B cell (primary cell): Measurements from ENCODE around the gene CTSL. TPM values are rescaled to one million over a fixed set of nuclear protein-coding genes. Genes with fewer than 3 reads are reported as not detected.

Experiments
- ATAC-seq: fragments of 200-7000 bp; cut with Tn5 transposase; one replicate; pipeline ENCODE4 v1.10.0; 2021; ENCODE audit warnings: low read depth, mild to moderate bottlenecking, moderate number of reproducible peaks, moderate library complexity
- CTCF ChIA-PET: fragments of 350-600 bp; sonication (Branson Sonifier 250); formaldehyde crosslinking; loops from one replicate; lab custom pipeline; 2021; ENCODE audit warnings: antibody characterized with exemption, inconsistent platforms; lab: Charles Lee
- POLR2A ChIA-PET: fragments of 350-600 bp; sonication (Branson Sonifier 250); formaldehyde crosslinking; loops from one replicate; lab custom pipeline; 2021; ENCODE audit warnings: antibody characterized with exemption; lab: Charles Lee
- DNase-seq: peaks from one replicate; pipeline ENCODE4 v3.0.0; 2013
- H2AFZ ChIP-seq: 2 replicates; pipeline ENCODE4 v1.6.1; 2012; ENCODE audit warnings: mild to moderate bottlenecking, low read depth, low read length; ENCODE audit not compliant: insufficient read depth, poor library complexity, severe bottlenecking
- H3K27ac ChIP-seq, 2 donors: 1 replicate in 1 of 2; 2 replicates in 1 of 2; pipeline ENCODE4 v1.5.1; 2012 to 2013; ENCODE audit warnings: low read length in 2 of 2, mild to moderate bottlenecking in 2 of 2, moderate library complexity in 1 of 2
- H3K27me3 ChIP-seq, 4 experiments: fragments of 200-600 bp in 1 of 4; sonication (generic) in 1 of 4; replicated peaks in 1 of 4; 1 replicate in 2 of 4; 2 replicates in 2 of 4; pipeline versions ENCODE4 v1.6.1 to v1.7.0; 2013 to 2016; ENCODE audit warnings: low read length in 3 of 4, mild to moderate bottlenecking in 2 of 4, mixed read lengths in 1 of 4, moderate library complexity in 1 of 4; ENCODE audit not compliant: insufficient read depth in 4 of 4, control insufficient read depth in 3 of 4; ENCODE audit errors: control extremely low read depth in 1 of 4
- H3K36me3 ChIP-seq, 2 experiments: replicated peaks in 1 of 2; 1 replicate in 1 of 2; 2 replicates in 1 of 2; pipeline versions ENCODE4 v1.6.1 to v1.7.1; 2013; ENCODE audit warnings: low read length in 1 of 2; ENCODE audit not compliant: insufficient read depth in 2 of 2, control insufficient read depth in 1 of 2; ENCODE audit errors: control extremely low read depth in 1 of 2, extremely low read depth in 1 of 2
- H3K4me1 ChIP-seq, 2 donors: fragments of 200-600 bp in 1 of 2; sonication (generic) in 1 of 2; 1 replicate in 1 of 2; 2 replicates in 1 of 2; pipeline versions ENCODE4 v1.5.1 to v1.6.1; 2013 to 2017; ENCODE audit warnings: low read length in 2 of 2; ENCODE audit not compliant: control insufficient read depth in 2 of 2, insufficient read depth in 2 of 2
- H3K4me2 ChIP-seq: replicated peaks from 2 replicates; pipeline ENCODE3; 2012; ENCODE audit warnings: mild to moderate bottlenecking, low read depth, low read length; ENCODE audit not compliant: poor library complexity, severe bottlenecking
- H3K4me3 ChIP-seq, 5 experiments: fragments of 200-600 bp in 1 of 5; sonication (generic) in 1 of 5; 1 replicate in 3 of 5; 2 replicates in 2 of 5; pipeline versions ENCODE4 v1.5.1 to v1.7.0; 2011 to 2016; ENCODE audit warnings: low read length in 4 of 5, mild to moderate bottlenecking in 4 of 5, low read depth in 2 of 5, control low read depth in 1 of 5, moderate library complexity in 1 of 5; ENCODE audit not compliant: insufficient read depth in 1 of 5; ENCODE audit errors: control extremely low read depth in 1 of 5, extremely low read depth in 1 of 5
- H3K79me2 ChIP-seq: fragments of 200-600 bp; sonication (generic); one replicate; pipeline ENCODE4 v1.6.0; 2016; ENCODE audit warnings: low read length; ENCODE audit not compliant: control insufficient read depth, insufficient read depth
- H3K9ac ChIP-seq: fragments of 200-600 bp; sonication (generic); 2 replicates; pipeline ENCODE4 v1.6.1; 2017; ENCODE audit warnings: mild to moderate bottlenecking, low read length, moderate library complexity
- H3K9me3 ChIP-seq, 3 donors: one replicate each; pipeline versions ENCODE4 v1.6.1 to v1.7.1; 2013; ENCODE audit warnings: low read length in 2 of 3; ENCODE audit not compliant: control insufficient read depth in 2 of 3, insufficient read depth in 1 of 3; ENCODE audit errors: control extremely low read depth in 1 of 3
- H4K20me1 ChIP-seq: 2 replicates; pipeline ENCODE4 v1.6.0; 2012; ENCODE audit warnings: mild to moderate bottlenecking, low read length; ENCODE audit not compliant: insufficient read depth, control insufficient read depth, poor library complexity, severe bottlenecking
- H3K27ac Mint-ChIP-seq: one replicate; pipeline ENCODE4 v1.8.0; 2021; ENCODE audit warnings: mixed read lengths
- H3K27me3 Mint-ChIP-seq: one replicate; pipeline ENCODE4 v1.8.0; 2021; ENCODE audit warnings: mixed read lengths
- H3K4me1 Mint-ChIP-seq: one replicate; pipeline ENCODE4 v1.8.0; 2021; ENCODE audit warnings: mixed read lengths
- H3K4me3 Mint-ChIP-seq: one replicate; pipeline ENCODE4 v1.8.0; 2021; ENCODE audit warnings: mixed read lengths
- H3K9me3 Mint-ChIP-seq: one replicate; pipeline ENCODE4 v1.8.0; 2022; ENCODE audit warnings: mixed read lengths; ENCODE audit not compliant: insufficient read depth
- EZH2 ChIP-seq: IDR thresholded peaks from 2 replicates; pipeline ENCODE4 v1.6.1; 2012; ENCODE audit warnings: borderline replicate concordance, low read depth, mild to moderate bottlenecking, moderate library complexity, low read length; ENCODE audit not compliant: insufficient read depth, poor library complexity, severe bottlenecking
- WGBS: methylation state at CpG from one replicate; pipeline ENCODE4 v1.1.5; 2013; ENCODE audit warnings: missing lambda C conversion rate; ENCODE audit not compliant: insufficient coverage; 5-methylcytosine and 5-hydroxymethylcytosine counted together
- intact Hi-C: fragments of 100-400 bp; cut with micrococcal nuclease; formaldehyde crosslinking; loops from one replicate; pipeline ENCODE4 v1.10.0; 2022
- polyA plus RNA-seq: library from polyadenylated mRNA; depleted of rRNA; stranded (reverse); fragments of >200 nt; gene quantifications from 2 replicates; pipeline ENCODE4 v1.2.3, GENCODE V29; 2012
- total RNA-seq, 2 donors: library from RNA; stranded (reverse); fragments of 120-200 nt in 1 of 2; gene quantifications; 1 replicate in 1 of 2; 2 replicates in 1 of 2; pipeline versions ENCODE4 v1.2.3 to v1.2.4, GENCODE V29; 2013 to 2022
- TF ChIP-seq, protein P1 (sequence below): fragments of 200-600 bp; IDR thresholded peaks from one replicate; pipeline ENCODE4 v1.8.0; 2022; ENCODE audit warnings: antibody characterized with exemption, mild to moderate bottlenecking

CTSL gene
- total and polyA plus RNA-seq, 2 donors (not counting 1 experiment from before 2014, with no cell fraction given) = 0.13 to 0.74 TPM

DNA sequence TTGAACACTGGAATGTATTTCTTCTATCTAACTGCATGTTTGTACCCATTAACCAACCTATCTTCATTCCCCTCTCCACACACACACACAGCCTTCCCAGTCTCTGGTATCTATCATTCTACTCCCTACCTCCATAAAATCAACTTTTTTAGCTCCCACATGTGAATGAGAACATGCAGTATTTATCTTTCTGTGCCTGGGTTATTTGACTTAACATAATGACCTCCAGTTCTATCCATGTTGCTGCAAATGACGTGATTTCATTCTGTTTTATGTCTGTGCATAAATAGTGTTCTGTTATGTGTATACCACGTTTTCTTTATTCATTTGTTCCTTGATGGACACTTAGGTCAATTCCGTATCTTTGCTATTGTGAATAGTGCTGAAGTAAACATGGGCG lies 38.7 kb upstream of the CTSL start:
- WGBS = no CpG with 5 or more reads among the region's 4 CpGs
- Mint-ChIP-seq H3K4me3 (no peak overlapping the region), H3K27ac (no peak overlapping the region), H3K9me3 (no peaks in the 10 kb centered on the region), H3K4me1 (peaks cover 2% of the 10 kb centered on the region), H3K27me3 (no peaks in the 10 kb centered on the region)
- no peak overlapping the region for H3K9ac ChIP-seq
- ChIA-PET POLR2A (no interaction called here), CTCF (no interaction called here)
- TF ChIP-seq, protein P1, sequence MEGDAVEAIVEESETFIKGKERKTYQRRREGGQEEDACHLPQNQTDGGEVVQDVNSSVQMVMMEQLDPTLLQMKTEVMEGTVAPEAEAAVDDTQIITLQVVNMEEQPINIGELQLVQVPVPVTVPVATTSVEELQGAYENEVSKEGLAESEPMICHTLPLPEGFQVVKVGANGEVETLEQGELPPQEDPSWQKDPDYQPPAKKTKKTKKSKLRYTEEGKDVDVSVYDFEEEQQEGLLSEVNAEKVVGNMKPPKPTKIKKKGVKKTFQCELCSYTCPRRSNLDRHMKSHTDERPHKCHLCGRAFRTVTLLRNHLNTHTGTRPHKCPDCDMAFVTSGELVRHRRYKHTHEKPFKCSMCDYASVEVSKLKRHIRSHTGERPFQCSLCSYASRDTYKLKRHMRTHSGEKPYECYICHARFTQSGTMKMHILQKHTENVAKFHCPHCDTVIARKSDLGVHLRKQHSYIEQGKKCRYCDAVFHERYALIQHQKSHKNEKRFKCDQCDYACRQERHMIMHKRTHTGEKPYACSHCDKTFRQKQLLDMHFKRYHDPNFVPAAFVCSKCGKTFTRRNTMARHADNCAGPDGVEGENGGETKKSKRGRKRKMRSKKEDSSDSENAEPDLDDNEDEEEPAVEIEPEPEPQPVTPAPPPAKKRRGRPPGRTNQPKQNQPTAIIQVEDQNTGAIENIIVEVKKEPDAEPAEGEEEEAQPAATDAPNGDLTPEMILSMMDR = no peak
- TF ChIP-seq EZH2 = no peak
- no peaks in the 10 kb centered on the region for H3K36me3 ChIP-seq
- H3K4me2 ChIP-seq = no peak overlapping the region
- H3K4me1 ChIP-seq = peaks cover 0 to 2% of the 10 kb centered on the region in 2 donors
- no peak overlapping the region for H3K4me3 ChIP-seq
- no peak for DNase-seq
- intact Hi-C loops = no loop called here
- H2AFZ ChIP-seq = no peak overlapping the region
- H4K20me1 ChIP-seq = no peaks in the 10 kb centered on the region
- H3K27ac ChIP-seq = no peak overlapping the region
- H3K79me2 ChIP-seq = no peaks in the 10 kb centered on the region
- ATAC-seq = no peak
- no peaks in the 10 kb centered on the region for H3K27me3 ChIP-seq
- H3K9me3 ChIP-seq = peaks cover 0 to 4% (median 0%) of the 10 kb centered on the region in 3 donors

DNA sequence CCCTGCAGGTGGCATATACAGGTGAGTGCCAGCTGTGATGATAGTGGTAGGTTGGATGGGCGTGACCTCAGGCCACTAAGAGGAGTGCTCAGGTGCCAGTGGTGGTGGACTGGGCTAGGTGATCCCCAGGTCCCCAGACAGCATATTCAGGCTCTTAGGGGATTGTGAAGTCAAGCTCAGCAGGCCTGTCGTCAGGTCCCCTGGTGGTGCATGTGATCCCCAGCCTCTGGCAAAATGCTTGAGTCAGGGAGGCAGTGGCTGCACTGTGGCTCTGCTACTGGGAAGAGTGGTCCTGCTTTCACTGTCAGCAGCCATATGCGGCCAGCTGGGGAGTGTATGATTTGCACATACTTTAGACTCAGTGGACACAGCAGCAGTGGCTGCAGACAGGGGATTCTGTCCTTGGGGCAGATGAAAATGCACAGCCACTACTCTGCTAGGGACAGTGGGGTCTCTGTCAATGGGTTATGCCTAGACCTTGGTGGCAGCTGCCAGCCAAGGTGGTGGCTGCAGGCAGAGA lies 31.6 kb upstream of the CTSL start:
- H3K79me2 ChIP-seq = no peaks in the 10 kb centered on the region
- no peak overlapping the region for H2AFZ ChIP-seq
- H3K9me3 ChIP-seq = peaks cover 0 to 20% (median 10%) of the 10 kb centered on the region in 3 donors
- Mint-ChIP-seq H3K9me3 (peaks cover 11% of the 10 kb centered on the region), H3K4me1 (no peaks in the 10 kb centered on the region), H3K27me3 (no peaks in the 10 kb centered on the region), H3K4me3 (no peak overlapping the region), H3K27ac (no peak overlapping the region)
- ChIA-PET CTCF (no interaction called here), POLR2A (no interaction called here)
- WGBS = 92% methylated on average over 3 of the region's 3 CpGs
- no peaks in the 10 kb centered on the region for H4K20me1 ChIP-seq
- DNase-seq (no peak), ATAC-seq (no peak)
- H3K4me2 ChIP-seq = no peak overlapping the region
- peaks cover 0 to 2% (median 0%) of the 10 kb centered on the region in 4 experiments for H3K27me3 ChIP-seq
- no peak overlapping the region for H3K9ac ChIP-seq
- TF ChIP-seq EZH2 = no peak
- TF ChIP-seq, protein P1 = no peak
- intact Hi-C loops = no loop called here
- no peak overlapping the region for H3K27ac ChIP-seq
- no peaks in the 10 kb centered on the region for H3K4me1 ChIP-seq
- H3K4me3 ChIP-seq = no peak overlapping the region
- H3K36me3 ChIP-seq = no peaks in the 10 kb centered on the region
